Nephron progenitor cell (in vitro differentiated cells): Measurements from ENCODE around the gene INSR.
"Not testable (repeated sequence)": the region's sequence is repeated elsewhere in the genome, so short reads cannot be mapped to it uniquely, and the experiment has no call there.

Experiments used
- DNase-seq: peaks from one replicate; pipeline ENCODE4 v3.0.0; 2021
- H3K27ac Mint-ChIP-seq: 2 replicates; pipeline ENCODE4 v1.8.0; 2021; ENCODE audit warnings: mild to moderate bottlenecking, moderate library complexity, mixed read lengths
- H3K27me3 Mint-ChIP-seq: 2 replicates; pipeline ENCODE4 v1.8.0; 2021; ENCODE audit warnings: mild to moderate bottlenecking, low read depth, mixed read lengths; ENCODE audit not compliant: poor library complexity
- H3K36me3 Mint-ChIP-seq: 2 replicates; pipeline ENCODE4 v1.8.0; 2021; ENCODE audit warnings: low read depth, mixed read lengths
- H3K4me1 Mint-ChIP-seq: 2 replicates; pipeline ENCODE4 v1.8.0; 2021; ENCODE audit warnings: mixed read lengths
- H3K4me3 Mint-ChIP-seq: 2 replicates; pipeline ENCODE4 v1.8.0; 2021; ENCODE audit warnings: mild to moderate bottlenecking, moderate library complexity, mixed read lengths
- H3K9me3 Mint-ChIP-seq: 2 replicates; pipeline ENCODE4 v1.8.0; 2021; ENCODE audit warnings: mild to moderate bottlenecking, moderate library complexity, mixed read lengths
- TF ChIP-seq, protein P1 (sequence below): fragments of 200-600 bp; sonication (generic); IDR thresholded peaks from 2 replicates; pipeline ENCODE4 v1.5.0; 2021; ENCODE audit warnings: antibody characterized with exemption

Gene INSR

GRCh38 chr19:7067716-7068115, 226.5 kb downstream of the INSR start:
- Mint-ChIP-seq H3K9me3 (peaks cover 65% of the 10 kb centered on the region), H3K36me3 (peaks cover 32% of the 10 kb centered on the region), H3K4me1 (peaks cover 19% of the 10 kb centered on the region), H3K27me3 (peaks cover 9% of the 10 kb centered on the region), H3K27ac (no peak overlapping the region), H3K4me3 (no peak overlapping the region)
- TF ChIP-seq, protein P1, sequence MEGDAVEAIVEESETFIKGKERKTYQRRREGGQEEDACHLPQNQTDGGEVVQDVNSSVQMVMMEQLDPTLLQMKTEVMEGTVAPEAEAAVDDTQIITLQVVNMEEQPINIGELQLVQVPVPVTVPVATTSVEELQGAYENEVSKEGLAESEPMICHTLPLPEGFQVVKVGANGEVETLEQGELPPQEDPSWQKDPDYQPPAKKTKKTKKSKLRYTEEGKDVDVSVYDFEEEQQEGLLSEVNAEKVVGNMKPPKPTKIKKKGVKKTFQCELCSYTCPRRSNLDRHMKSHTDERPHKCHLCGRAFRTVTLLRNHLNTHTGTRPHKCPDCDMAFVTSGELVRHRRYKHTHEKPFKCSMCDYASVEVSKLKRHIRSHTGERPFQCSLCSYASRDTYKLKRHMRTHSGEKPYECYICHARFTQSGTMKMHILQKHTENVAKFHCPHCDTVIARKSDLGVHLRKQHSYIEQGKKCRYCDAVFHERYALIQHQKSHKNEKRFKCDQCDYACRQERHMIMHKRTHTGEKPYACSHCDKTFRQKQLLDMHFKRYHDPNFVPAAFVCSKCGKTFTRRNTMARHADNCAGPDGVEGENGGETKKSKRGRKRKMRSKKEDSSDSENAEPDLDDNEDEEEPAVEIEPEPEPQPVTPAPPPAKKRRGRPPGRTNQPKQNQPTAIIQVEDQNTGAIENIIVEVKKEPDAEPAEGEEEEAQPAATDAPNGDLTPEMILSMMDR, result no peak
- no peak for DNase-seq

GRCh38 chr19:7067122-7067521, 227.1 kb downstream of the INSR start:
- Mint-ChIP-seq H3K36me3 (peaks cover 26% of the 10 kb centered on the region), H3K9me3 (peaks cover 59% of the 10 kb centered on the region), H3K4me1 (peaks cover 15% of the 10 kb centered on the region)
- not testable (repeated sequence) for H3K27me3 Mint-ChIP-seq, DNase-seq, H3K4me3 Mint-ChIP-seq, H3K27ac Mint-ChIP-seq

DNA sequence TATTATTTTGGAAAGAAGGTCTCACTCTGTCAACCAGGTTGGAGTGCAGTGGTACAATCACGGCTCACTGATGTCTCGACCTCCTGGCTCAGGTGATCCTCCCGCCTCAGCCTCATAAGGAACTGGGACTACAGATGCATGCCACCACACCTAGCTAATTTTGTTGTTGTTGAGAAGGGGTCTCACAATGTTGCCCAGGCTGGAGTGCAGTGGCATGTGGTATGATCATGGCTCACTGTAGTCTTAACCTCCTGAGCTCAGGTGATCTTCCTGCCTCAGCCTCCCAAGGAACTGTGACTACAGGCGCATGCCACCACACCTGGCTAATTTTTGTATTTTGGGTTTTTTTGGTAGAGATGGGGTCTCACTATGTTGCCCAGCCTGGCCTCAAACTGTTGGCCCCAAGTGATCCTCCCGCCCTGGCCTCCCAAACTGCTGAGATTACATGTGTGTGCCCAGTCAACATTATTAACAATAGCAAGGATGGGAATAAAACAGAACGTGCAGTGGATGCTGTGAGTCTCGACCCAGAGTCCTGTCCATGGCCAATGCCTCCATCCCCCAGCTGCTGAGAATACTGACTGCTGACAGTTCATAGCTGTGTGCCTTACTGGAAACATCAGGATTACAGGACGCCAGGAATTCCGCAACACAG, 230.3 kb downstream of the INSR start:
- Mint-ChIP-seq H3K9me3 (peaks cover 39% of the 10 kb centered on the region), H3K27me3 (peaks cover 7% of the 10 kb centered on the region), H3K4me1 (peaks cover 2% of the 10 kb centered on the region), H3K27ac (no peak overlapping the region), H3K36me3 (peaks cover 2% of the 10 kb centered on the region), H3K4me3 (no peak overlapping the region)
- TF ChIP-seq, protein P1, result no peak
- no peak for DNase-seq

DNA sequence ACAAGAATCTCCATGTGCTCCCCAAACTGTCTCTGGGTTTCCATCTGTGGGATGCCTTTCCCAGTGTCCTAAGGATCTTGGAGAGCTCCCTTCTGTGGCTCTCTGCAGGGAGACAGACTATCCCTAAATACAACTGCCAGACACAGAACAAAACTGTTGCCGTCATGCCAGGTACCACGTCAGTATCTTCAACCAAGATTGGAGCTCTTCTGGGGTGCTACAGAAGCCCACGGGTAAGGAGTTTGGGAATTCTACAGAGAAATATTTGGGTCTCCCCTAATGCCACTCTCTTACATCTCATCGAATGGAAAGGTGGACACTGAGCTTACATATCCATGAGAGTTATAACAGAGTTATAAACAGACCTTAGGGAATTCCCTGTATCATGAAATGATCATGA, 230.9 kb downstream of the INSR start:
- H3K4me1 Mint-ChIP-seq, result no peaks in the 10 kb centered on the region

More for the DNA sequence above, 230.9 kb downstream of the INSR start:
- DNase-seq, result no peak
- Mint-ChIP-seq H3K4me3 (no peak overlapping the region), H3K9me3 (peaks cover 34% of the 10 kb centered on the region), H3K27me3 (peaks cover 5% of the 10 kb centered on the region), H3K36me3 (no peaks in the 10 kb centered on the region), H3K27ac (no peak overlapping the region)
- TF ChIP-seq, protein P1, result no peak
